Mesodermal cell (in vitro differentiated cells): ENCODE measurements around the gene GID8. TPM values are rescaled to one million over a fixed set of nuclear protein-coding genes. Genes with fewer than 3 reads are reported as not detected.
A peak's percentile ranks its signal among the peaks of the same experiment; 100 is the strongest.

Source experiments
- H3K27ac ChIP-seq: 2 replicates; pipeline ENCODE4 v1.7.0; 2013; ENCODE audit warnings: mild to moderate bottlenecking, low read depth, low read length, moderate library complexity; ENCODE audit not compliant: severe bottlenecking
- H3K36me3 ChIP-seq: 2 replicates; pipeline ENCODE4 v1.7.1; 2013; ENCODE audit warnings: mild to moderate bottlenecking, low read length, moderate library complexity; ENCODE audit not compliant: control insufficient read depth, insufficient read depth
- H3K4me1 ChIP-seq: one replicate; pipeline ENCODE4 v1.7.1; 2013; ENCODE audit warnings: mild to moderate bottlenecking, low read length; ENCODE audit not compliant: insufficient read depth, control insufficient read depth, poor library complexity, severe bottlenecking
- H3K4me3 ChIP-seq: 2 replicates; pipeline ENCODE4 v1.7.0; 2013; ENCODE audit warnings: low read length, control low read depth, mild to moderate bottlenecking; ENCODE audit not compliant: insufficient read depth, poor library complexity, severe bottlenecking; ENCODE audit errors: extremely low read depth
- H3K9me3 ChIP-seq: 2 replicates; pipeline ENCODE4 v1.7.1; 2013; ENCODE audit warnings: mild to moderate bottlenecking, low read length, moderate library complexity; ENCODE audit not compliant: control insufficient read depth
- WGBS, 2 experiments: methylation state at CpG; one replicate each; pipeline ENCODE4 v1.1.5; 2013; ENCODE audit warnings: missing lambda C conversion rate in 2 of 2; ENCODE audit not compliant: insufficient coverage in 2 of 2; 5-methylcytosine and 5-hydroxymethylcytosine counted together
- polyA plus RNA-seq, 2 experiments: library from polyadenylated mRNA; stranded (reverse); fragments of 50-300 nt; gene quantifications; one replicate each; pipeline ENCODE4 v1.2.3, GENCODE V29; 2013

Gene GID8
- 33.1 TPM for polyA plus RNA-seq (2013, experiment 1 of 2)
- polyA plus RNA-seq (2013, experiment 2 of 2): 30.2 TPM

DNA sequence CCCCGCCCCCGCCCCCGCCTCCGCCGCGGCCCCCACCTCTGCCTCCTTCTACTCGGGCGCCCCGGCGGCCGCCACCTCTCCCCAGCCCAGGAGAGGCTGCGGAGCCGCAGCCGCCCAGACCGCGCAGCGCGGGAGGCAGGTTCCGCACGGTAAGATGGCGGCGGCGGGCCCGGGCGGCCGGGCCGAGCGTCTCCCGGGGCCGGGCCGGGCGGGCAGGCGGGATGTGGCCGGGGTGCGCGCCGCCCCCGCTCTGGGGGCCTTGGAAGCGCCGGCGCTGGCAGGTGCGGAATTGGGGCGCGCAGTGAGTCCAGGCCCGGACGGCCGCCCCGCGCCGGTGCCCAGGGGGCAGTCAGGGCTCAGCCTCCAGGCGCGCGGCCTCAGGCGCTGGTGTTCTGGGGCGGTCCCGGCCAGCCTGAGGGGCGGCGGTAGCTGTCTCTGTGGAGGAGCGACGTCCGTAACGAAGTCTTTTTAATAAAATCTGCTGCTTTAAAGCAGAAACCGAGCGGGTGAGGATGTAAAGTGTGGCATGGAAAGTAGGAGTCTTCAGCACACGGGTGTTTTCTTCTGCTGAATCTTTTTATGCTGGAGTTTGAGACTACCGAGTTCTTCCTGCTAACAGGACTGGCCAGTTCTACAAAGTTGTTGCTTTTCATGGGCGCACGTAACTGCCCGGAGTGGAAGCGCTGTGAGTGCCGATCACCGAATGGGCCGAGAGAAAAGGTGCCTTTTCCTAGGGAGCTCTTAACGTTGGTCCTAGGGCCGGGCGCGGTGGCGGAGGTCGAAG is at the start of gene GID8:
Gene GID8, plus strand, starts transcription at position 43 of the 784 bp plus-strand sequence. CDS start 3,356 bp downstream, outside the sequence.
- peak within 1 kb of the TSS; percentile 92 for H3K27ac ChIP-seq
- 1% methylated on average over 64 of the region's 79 CpGs for WGBS, 2 experiments
- no peaks in the 10 kb centered on the region for H3K9me3 ChIP-seq
- H3K4me1 ChIP-seq: peaks cover 4% of the 10 kb centered on the region
- peaks cover 65% of the 10 kb centered on the region for H3K36me3 ChIP-seq
- peak within 1 kb of the TSS; percentile 92 for H3K4me3 ChIP-seq

DNA sequence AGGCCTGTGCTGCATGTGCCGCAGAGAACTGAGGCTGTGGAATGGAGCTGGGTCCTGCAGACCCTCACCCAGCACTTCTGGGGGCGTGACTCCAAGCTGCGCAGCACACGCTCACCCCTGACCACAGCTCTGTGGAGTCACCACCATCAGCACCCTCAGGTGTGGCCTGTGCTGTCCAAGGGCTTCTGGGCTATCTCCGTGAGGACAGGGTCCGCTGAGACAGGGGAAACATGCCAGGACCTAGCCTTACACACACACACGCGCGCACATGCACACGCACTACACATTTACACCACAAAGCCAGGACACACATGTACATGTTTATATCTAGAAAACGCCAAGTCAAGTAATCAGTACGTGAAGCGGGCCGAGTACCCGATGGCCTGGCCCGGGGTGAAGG is 49.5 kb upstream of the GID8 start:
- WGBS, 2 experiments: 96% methylated on average over 9 to 16 of the region's 16 CpGs
- Histone ChIP-seq H3K36me3 (peaks cover 81% of the 10 kb centered on the region), H3K4me1 (peaks cover 15% of the 10 kb centered on the region), H3K9me3 (no peaks in the 10 kb centered on the region), H3K4me3 (no peak overlapping the region), H3K27ac (no peak overlapping the region)

DNA sequence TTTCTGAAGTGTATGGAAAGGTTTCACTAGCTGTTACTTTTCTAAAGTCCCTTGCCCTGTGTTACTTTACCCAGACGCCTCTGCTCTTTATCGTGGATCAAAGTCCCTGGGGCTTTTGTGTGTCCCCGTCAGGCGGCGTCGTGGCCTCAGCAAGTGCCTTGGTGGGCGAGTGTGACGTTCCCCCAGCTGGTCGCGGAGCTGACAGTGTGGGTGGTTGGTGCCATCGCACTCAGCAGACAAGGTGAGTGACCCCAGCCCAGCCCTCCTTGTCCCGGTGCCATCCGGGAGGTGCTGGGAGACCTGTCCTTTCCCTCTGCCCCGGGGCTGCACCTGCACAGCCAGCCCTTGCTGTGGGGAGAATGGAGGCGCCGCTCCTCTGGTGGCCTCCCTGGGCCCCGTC is 49.0 kb upstream of the GID8 start:
- H3K27ac ChIP-seq: no peak overlapping the region

DNA sequence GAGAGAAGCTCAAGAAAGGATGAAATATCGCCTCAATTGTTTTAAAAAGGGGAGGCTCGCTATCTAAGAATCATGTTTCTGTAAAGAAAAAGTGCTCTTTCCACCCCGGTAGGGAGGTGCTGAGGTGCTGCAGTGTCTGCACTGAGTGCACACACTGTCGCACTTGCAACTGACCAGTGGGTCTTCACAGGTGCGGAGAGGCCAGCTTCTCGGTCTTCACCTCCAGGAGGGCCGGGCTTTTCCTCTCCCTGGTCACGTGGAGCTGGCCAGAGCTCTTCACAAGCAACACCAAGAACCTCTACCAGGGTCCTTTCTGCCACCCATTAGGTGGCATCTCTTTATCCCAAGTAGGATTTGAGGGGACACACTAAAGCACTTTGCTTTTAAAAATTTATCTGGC is 48.5 kb upstream of the GID8 start:
- peaks cover 91% of the 10 kb centered on the region for H3K36me3 ChIP-seq

More for the DNA sequence above, 49.0 kb upstream of the GID8 start:
- H3K4me1 ChIP-seq: peaks cover 15% of the 10 kb centered on the region
- H3K36me3 ChIP-seq: peaks cover 86% of the 10 kb centered on the region
- H3K4me3 ChIP-seq: no peak overlapping the region
- no peaks in the 10 kb centered on the region for H3K9me3 ChIP-seq
- 97 to 99% methylated on average over 10 to 16 of the region's 17 CpGs for WGBS, 2 experiments

DNA sequence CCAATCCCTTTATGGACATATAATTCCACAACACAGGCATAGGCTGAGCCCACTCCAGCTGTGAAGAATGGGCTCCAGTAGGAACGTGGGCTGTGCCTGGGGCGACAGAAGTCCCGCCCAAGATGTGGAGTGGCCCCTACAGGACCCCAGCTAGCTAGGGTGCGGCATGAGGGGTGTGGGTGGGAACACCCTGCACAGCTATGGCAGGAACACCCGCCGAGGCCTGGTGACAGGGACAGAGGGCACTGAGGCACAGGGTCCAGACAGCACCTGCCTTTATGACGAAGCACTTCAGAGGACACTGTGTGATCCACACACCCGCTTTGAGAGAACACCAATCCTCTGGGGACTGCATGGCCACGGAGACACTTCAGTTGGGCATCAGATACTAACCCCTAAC is 48.1 kb upstream of the GID8 start:
- 96 to 100% methylated on average over 6 to 9 of the region's 9 CpGs for WGBS, 2 experiments
- no peaks in the 10 kb centered on the region for H3K9me3 ChIP-seq
- H3K36me3 ChIP-seq: peaks cover 93% of the 10 kb centered on the region
- H3K27ac ChIP-seq: no peak overlapping the region
- H3K4me3 ChIP-seq: no peak overlapping the region
- H3K4me1 ChIP-seq: peaks cover 15% of the 10 kb centered on the region

More for the DNA sequence above, 48.5 kb upstream of the GID8 start:
- Histone ChIP-seq H3K27ac (no peak overlapping the region), H3K4me1 (peaks cover 15% of the 10 kb centered on the region), H3K9me3 (no peaks in the 10 kb centered on the region), H3K4me3 (no peak overlapping the region)
- WGBS, 2 experiments: 98% methylated on average over 4 to 8 of the region's 8 CpGs

DNA sequence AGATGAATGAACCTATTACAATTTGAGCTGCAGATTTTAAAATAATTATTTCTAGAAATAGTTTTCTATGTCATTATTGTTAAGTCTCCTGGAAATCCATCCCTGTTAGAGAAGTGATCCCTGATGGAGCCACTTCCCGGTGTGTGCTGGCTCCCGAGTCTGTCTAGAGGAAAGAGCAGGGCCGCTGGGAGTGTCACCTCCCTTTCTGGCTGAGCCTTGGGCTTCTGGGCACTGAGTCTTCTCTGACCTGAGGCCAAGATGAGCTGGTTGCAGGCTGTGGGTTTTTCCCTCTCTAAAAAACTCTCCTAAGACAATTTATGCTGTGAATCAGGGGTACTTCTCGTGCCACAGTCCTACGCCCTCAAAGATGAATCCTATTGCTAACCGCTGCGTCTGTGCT is 47.5 kb upstream of the GID8 start:
- Histone ChIP-seq H3K27ac (no peak overlapping the region), H3K4me1 (peaks cover 15% of the 10 kb centered on the region), H3K36me3 (peaks cover 99% of the 10 kb centered on the region), H3K4me3 (no peak overlapping the region), H3K9me3 (no peaks in the 10 kb centered on the region)
- 100% methylated on average over 4 to 5 of the region's 7 CpGs for WGBS, 2 experiments

DNA sequence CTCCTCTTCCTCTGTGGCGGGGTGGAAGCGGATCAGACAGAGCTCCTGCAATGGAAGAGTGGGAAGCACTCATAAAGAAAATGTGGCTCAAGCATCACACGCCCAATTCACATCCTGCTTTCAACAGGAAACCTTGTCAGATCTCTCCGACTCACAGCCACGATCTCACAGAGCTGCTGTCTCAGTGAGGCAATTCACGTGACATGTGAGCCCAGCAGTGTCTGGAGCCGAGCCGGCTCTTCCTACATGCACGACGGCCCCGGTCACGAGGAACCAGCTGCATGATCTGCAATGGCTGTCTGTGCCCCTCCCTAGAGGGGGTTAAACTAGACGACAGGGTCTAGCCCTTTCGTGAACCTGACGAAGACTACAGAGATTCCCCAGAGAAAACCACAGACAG is 46.8 kb upstream of the GID8 start:
- H3K9me3 ChIP-seq: no peaks in the 10 kb centered on the region
- H3K36me3 ChIP-seq: peaks cover 98% of the 10 kb centered on the region
- no peak overlapping the region for H3K4me3 ChIP-seq
- peak overlapping the region; percentile 7 for H3K27ac ChIP-seq
- WGBS, 2 experiments: 95 to 96% methylated on average over 13 of the region's 15 CpGs
- H3K4me1 ChIP-seq: peaks cover 15% of the 10 kb centered on the region

DNA sequence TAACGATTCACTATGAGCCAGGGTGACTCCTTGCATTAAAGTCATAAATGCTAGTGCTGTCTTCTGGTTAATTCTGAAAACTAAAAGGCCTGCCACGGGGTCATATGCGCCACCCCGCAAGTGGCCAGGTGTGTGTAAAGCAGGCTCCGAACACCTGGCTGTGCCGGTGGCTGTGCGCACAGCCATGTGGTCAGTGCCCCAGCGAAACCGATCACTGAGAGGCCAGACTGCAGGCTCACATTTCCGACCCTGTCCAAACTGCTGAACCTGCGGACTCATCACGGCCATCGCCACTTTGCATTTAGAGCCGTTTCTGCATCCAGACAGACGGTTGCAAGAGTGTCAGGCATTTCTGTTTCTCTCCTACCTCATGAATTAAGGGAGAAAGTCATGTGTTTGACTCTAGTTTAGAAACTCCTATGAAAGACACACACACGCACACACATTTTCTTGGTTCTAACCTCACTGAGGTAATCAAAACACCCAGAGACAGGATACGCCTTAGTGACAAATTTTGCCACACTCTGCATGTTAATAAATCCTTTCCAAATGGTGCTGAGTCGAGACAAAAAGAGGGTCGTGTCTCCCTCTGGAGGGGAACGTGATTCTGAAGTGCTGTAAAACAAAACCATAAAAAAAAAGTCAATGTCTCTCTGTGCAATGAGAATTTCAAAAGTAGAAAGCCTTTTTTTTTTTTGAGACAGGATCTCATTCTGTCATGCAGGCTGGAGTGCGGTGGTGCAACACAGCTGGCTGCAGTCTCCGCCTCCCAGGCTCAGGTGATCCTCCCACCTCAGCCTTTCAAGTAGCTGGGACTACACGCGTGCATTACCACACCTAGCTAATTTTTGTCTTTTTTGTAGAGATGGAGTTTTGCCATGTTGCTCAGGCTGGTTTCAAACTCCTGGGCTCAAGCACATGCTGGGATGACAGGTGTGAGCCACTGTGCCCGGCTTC is 45.3 kb upstream of the GID8 start:
- peaks cover 15% of the 10 kb centered on the region for H3K4me1 ChIP-seq
- 93 to 96% methylated on average over 20 to 22 of the region's 25 CpGs for WGBS, 2 experiments
- H3K36me3 ChIP-seq: peaks cover 99% of the 10 kb centered on the region
- no peak overlapping the region for H3K4me3 ChIP-seq
- no peaks in the 10 kb centered on the region for H3K9me3 ChIP-seq
- no peak overlapping the region for H3K27ac ChIP-seq

DNA sequence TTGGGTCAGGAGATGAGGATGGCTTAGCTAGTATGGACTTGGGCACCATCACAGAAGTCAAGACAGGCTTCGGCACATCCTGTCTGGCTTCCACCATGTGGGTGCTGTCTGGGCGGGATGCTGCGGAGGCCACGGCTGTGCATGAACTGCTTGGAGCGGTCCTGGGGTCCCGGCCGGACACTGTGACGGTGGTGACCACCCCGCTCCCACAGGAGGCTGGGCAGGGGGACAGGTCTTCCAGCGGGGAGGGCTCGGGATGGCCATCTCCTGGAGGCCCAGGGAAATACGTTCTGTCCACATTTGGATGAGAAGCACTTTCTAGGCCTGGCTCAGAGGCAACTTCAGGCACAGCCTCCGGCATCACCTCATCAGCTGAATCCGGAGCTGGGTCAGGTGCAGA is 44.2 kb upstream of the GID8 start:
- Histone ChIP-seq H3K27ac (no peak overlapping the region), H3K9me3 (no peaks in the 10 kb centered on the region), H3K4me3 (no peak overlapping the region), H3K4me1 (peaks cover 15% of the 10 kb centered on the region), H3K36me3 (peaks cover 95% of the 10 kb centered on the region)
- WGBS, 2 experiments: 95 to 98% methylated on average over 13 to 14 of the region's 14 CpGs

DNA sequence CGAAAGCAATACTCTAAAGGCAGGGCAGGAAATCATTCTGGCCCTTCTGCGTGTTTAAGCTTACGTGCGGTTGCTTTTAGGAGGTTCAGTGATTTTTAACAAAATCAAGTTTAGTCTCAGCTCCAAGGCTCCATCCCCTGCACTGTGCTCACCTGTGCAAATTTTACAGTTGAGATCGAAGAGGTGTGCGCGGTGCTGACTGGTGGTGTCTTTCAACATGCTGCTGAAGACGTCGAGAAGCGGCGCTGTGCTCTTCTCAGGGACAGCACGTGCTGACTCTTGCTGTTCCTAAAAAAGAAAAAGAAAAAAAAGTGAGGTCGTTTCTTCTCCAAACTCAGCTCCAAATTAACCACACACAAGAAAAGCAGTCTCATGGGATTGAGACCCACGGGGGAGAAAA is 43.7 kb upstream of the GID8 start:
- 88 to 98% methylated on average over 8 to 12 of the region's 14 CpGs for WGBS, 2 experiments
- H3K27ac ChIP-seq: no peak overlapping the region
- H3K9me3 ChIP-seq: no peaks in the 10 kb centered on the region
- H3K36me3 ChIP-seq: peaks cover 95% of the 10 kb centered on the region
- peaks cover 15% of the 10 kb centered on the region for H3K4me1 ChIP-seq
- no peak overlapping the region for H3K4me3 ChIP-seq
